A673 (cell line): ENCODE measurements around the gene LTBP4.

Experiments used
- CTCF ChIP-seq: fragments of 300-800, 200-600 bp; sonication (generic); conservative IDR thresholded peaks from 2 replicates; pipeline ENCODE4 v1.5.1; 2017; ENCODE audit warnings: low read depth, mild to moderate bottlenecking, antibody characterized with exemption, low read length, moderate library complexity, mixed read lengths
- EZH2 ChIP-seq: fragments of 200-600 bp; sonication (generic); IDR thresholded peaks from 2 replicates; pipeline ENCODE4 v1.6.1; 2017; ENCODE audit warnings: borderline replicate concordance, low read depth, mild to moderate bottlenecking, mixed read lengths, antibody characterized with exemption, low read length; ENCODE audit not compliant: poor library complexity, severe bottlenecking

- TF ChIP-seq EZH2 (no peak), CTCF (no peak)
These were observed 71.6 kb downstream of the LTBP4 start for GRCh38 chr19:40672573-40673299.
